ENCODE data around the gene PTPRO. TPM values are rescaled to one million over a fixed set of nuclear protein-coding genes. Genes with fewer than 3 reads are reported as not detected.

The PTPRO gene
- total and polyA plus RNA-seq, 3 donors from 2014 or later = 1.1 to 1.9 (median 1.6) TPM

DNA sequence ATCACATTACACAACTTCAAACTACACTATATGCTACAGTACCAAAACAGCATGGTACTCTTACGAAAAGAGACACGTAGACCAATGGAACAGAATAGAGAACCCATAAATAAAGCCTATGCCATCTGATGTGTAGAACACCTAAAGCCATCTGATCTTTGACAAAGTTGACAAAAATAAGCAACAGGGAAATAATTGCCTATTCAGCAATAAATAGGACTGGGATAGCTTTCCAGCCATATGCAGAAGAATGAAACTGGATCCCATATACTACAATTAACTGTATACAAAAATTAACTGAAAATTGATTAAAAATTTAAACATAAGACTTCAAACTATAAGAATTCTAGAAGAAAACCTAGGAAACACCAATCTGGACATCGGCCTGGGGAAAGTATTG lies 120.7 kb downstream of the PTPRO start:
- no peak for TF ChIP-seq POLR2A (IDR thresholded peaks at IDR 0.05)
- TF ChIP-seq, protein P1, sequence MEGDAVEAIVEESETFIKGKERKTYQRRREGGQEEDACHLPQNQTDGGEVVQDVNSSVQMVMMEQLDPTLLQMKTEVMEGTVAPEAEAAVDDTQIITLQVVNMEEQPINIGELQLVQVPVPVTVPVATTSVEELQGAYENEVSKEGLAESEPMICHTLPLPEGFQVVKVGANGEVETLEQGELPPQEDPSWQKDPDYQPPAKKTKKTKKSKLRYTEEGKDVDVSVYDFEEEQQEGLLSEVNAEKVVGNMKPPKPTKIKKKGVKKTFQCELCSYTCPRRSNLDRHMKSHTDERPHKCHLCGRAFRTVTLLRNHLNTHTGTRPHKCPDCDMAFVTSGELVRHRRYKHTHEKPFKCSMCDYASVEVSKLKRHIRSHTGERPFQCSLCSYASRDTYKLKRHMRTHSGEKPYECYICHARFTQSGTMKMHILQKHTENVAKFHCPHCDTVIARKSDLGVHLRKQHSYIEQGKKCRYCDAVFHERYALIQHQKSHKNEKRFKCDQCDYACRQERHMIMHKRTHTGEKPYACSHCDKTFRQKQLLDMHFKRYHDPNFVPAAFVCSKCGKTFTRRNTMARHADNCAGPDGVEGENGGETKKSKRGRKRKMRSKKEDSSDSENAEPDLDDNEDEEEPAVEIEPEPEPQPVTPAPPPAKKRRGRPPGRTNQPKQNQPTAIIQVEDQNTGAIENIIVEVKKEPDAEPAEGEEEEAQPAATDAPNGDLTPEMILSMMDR (IDR thresholded peaks at IDR 0.05) = no peak
- Histone ChIP-seq H3K4me1 (no peaks in the 10 kb centered on the region), H3K4me3 (no peak overlapping the region), H3K9me3 (no peaks in the 10 kb centered on the region), H3K36me3 (ENCODE audit: low read depth, missing control alignments) (no peaks in the 10 kb centered on the region), H3K27me3 (no peaks in the 10 kb centered on the region), H3K27ac (no peak overlapping the region)
- WGBS, 2 donors = 89 to 95% methylated on average over 3 of the region's 3 CpGs
- intact Hi-C loops (cut with DNase I; ENCODE audit: low total_unique reads) = no loop called here
- no peak for DNase-seq

DNA sequence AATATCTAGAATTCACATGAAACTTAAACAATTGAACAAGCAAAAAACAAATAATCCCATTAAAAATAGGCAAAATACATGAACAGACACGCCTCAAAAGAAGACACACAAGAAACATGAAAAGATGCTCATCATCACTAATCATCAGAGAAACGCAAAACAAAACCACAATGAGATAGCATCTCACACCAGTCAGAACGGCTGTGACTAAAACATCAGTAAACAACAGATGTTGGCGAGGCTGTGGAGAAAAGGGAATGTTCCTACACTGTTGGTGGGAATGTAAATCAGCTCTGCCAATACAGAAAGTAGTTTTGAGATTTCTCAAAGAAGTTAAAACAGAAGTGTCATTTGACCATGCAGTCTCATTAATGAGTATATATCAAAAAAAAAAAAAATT lies 121.3 kb downstream of the PTPRO start:
- intact Hi-C loops (cut with DNase I; ENCODE audit: low total_unique reads) = no loop called here
- Histone ChIP-seq H3K4me1 (no peaks in the 10 kb centered on the region), H3K27ac (no peak overlapping the region), H3K36me3 (ENCODE audit: low read depth, missing control alignments) (no peaks in the 10 kb centered on the region), H3K4me3 (no peak overlapping the region), H3K27me3 (no peaks in the 10 kb centered on the region), H3K9me3 (no peaks in the 10 kb centered on the region)
- no peak for DNase-seq
- 79% methylated on average over 4 of the region's 4 CpGs for WGBS, 2 donors
- TF ChIP-seq, protein P1 (IDR thresholded peaks at IDR 0.05) = no peak
- TF ChIP-seq POLR2A (IDR thresholded peaks at IDR 0.05) = no peak

DNA sequence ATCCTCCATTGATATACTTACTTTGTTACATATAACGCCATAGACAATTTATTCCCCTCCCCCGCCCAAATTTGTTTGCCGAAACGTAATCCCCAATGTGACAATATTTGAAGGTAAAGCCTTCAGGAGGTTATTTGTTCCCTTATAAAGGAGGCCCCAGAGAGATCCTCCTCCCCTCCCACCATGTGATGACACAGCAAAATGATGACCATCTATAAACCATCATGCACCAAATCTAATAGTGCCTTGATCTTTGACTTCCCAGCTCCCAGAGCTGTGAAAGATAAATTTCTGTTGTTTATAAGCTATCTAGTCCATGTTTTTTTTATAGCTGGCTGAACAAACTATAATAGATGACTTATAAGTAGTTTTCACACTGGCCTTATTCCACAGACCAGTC lies 122.2 kb downstream of the PTPRO start:
- H3K27me3 ChIP-seq = no peaks in the 10 kb centered on the region
- intact Hi-C loops (cut with DNase I; ENCODE audit: low total_unique reads) = no loop called here
- 87 to 91% methylated on average over 4 of the region's 4 CpGs for WGBS, 2 donors
- DNase-seq = no peak
- no peaks in the 10 kb centered on the region for H3K36me3 ChIP-seq (ENCODE audit: low read depth, missing control alignments)
- H3K4me1 ChIP-seq = no peaks in the 10 kb centered on the region
- no peak overlapping the region for H3K4me3 ChIP-seq
- no peak for TF ChIP-seq POLR2A (IDR thresholded peaks at IDR 0.05)
- TF ChIP-seq, protein P1 (IDR thresholded peaks at IDR 0.05) = no peak
- no peaks in the 10 kb centered on the region for H3K9me3 ChIP-seq
- no peak overlapping the region for H3K27ac ChIP-seq

DNA sequence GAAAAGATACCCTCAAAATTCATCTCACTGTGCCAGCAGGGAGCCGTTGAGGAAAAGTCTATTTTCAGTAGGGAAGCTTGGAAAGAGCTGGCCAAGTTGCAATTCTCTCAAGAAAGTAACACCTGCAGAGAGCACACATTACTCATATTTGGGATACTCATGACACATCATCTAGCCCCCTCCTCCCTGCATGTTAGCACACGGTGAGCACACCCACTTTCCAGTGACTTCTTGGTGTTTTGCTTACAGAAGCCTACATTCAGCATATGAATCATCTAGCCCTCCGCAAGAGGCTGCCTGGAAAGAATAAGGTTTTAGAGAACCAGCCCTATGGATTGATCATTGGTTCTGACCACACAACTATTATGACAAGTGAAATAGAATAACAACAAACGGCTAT lies 124.5 kb downstream of the PTPRO start:
- H3K27ac ChIP-seq = no peak overlapping the region
- WGBS, 2 donors = 79 to 84% methylated on average over 4 of the region's 4 CpGs
- no peaks in the 10 kb centered on the region for H3K27me3 ChIP-seq
- no peak overlapping the region for H3K4me3 ChIP-seq
- intact Hi-C loops (cut with DNase I; ENCODE audit: low total_unique reads) = no loop called here
- H3K36me3 ChIP-seq (ENCODE audit: low read depth, missing control alignments) = no peaks in the 10 kb centered on the region
- DNase-seq = no peak
- H3K9me3 ChIP-seq = no peaks in the 10 kb centered on the region
- TF ChIP-seq POLR2A (IDR thresholded peaks at IDR 0.05) = no peak
- H3K4me1 ChIP-seq = no peaks in the 10 kb centered on the region

DNA sequence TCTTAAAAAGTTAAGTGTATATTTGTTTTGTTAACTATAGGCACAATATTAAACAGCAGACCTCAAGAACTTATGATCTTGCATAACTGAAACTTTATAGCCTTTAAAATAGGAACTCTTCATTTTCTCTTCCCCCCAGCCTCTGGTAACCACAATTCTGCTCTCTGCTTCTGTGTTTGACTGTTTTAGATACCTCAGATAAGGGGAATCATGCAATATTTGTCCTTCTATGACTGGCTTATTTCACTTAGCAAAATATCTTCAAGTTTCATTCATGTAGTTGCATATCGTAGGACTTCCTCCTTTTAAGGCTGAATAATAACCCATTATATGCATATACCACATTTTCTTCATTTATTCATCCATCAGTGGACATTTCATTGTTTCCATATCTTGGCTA lies 131.3 kb downstream of the PTPRO start:
- Histone ChIP-seq H3K4me3 (no peak overlapping the region), H3K9me3 (no peaks in the 10 kb centered on the region), H3K27ac (no peak overlapping the region), H3K4me1 (no peaks in the 10 kb centered on the region), H3K27me3 (no peaks in the 10 kb centered on the region), H3K36me3 (ENCODE audit: low read depth, missing control alignments) (no peaks in the 10 kb centered on the region)
- intact Hi-C loops (cut with DNase I; ENCODE audit: low total_unique reads) = no loop called here
- TF ChIP-seq, protein P1 (IDR thresholded peaks at IDR 0.05) = no peak
- no peak for TF ChIP-seq POLR2A (IDR thresholded peaks at IDR 0.05)
- 82 to 84% methylated on average over 1 of the region's 1 CpG for WGBS, 2 donors
- no peak for DNase-seq
